GM21381 (cell line): Measurements from ENCODE around the gene SLC45A3.
"Not testable (repeated sequence)": the region's sequence is repeated elsewhere in the genome, so short reads cannot be mapped to it uniquely, and the experiment has no call there.

Source experiments
- ATAC-seq: cut with Tn5 transposase; IDR thresholded peaks from one replicate; pipeline ENCODE4 v1.9.1; 2021; ENCODE audit warnings: mild to moderate bottlenecking, moderate library complexity; ENCODE audit not compliant: unreplicated experiment

SLC45A3 gene

GRCh38 chr1:205637854-205638468 lies 42.3 kb downstream of the SLC45A3 start:
- ATAC-seq, result no peak

- ATAC-seq, result no peak
Measured at GRCh38 chr1:205636732-205637131, 43.6 kb downstream of the SLC45A3 start.

GRCh38 chr1:205636138-205636530 lies 44.2 kb downstream of the SLC45A3 start:
- not testable (repeated sequence) for ATAC-seq

- ATAC-seq, result no peak
Measured at GRCh38 chr1:205633421-205633976, 46.8 kb downstream of the SLC45A3 start.

GRCh38 chr1:205632669-205633169 lies 47.6 kb downstream of the SLC45A3 start:
- ATAC-seq, result no peak

DNA sequence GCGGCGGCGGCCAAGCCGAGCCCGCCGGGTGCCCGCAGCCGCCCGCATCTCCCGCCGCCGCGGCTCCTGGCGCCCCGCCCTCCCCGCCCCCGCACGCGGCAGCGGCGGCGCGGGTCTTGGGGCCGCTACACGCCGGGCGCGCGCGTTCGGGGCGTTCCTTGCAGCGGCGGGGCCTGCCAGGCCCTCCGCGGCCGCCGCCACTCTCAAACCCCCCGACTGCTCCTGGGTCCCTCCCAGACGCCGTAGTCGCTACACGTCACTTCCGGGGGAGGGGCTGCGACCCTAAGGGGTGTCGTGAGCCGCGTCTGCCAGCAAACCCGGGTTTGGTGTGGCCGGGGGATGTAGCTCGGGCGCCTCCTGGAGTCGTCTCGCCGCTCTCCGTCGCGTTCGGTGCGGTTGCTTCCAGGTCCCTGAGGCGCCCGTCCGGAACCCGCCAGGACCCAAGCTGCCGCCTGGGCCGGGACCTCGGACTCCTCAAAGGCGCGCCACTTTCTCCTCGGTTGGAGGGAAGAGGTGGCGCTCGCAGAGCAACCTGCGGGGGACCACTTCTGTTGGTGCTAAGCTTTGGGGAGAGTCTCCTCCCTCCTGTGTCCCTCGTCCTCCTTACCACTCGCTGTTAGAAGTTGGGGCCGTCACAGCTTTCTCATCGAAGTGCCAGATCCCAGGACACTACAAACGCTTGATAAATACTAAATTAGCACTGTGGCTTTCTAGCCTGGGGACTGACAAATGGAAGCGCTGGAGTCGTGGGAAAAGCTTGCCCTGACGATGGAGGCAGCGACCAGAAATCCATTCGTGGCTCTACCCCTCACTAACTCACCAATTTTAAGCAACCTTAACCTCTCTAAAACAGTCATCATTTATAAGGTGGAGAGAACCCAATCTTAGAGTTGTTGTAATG lies 48.3 kb downstream of the SLC45A3 start, which contains the start of gene ELK4:
Gene ELK4, minus strand, starts transcription at position 244 of the 901 bp plus-strand sequence. CDS start 8,129 bp downstream, outside the sequence.
- ATAC-seq, result peak; percentile 82

DNA sequence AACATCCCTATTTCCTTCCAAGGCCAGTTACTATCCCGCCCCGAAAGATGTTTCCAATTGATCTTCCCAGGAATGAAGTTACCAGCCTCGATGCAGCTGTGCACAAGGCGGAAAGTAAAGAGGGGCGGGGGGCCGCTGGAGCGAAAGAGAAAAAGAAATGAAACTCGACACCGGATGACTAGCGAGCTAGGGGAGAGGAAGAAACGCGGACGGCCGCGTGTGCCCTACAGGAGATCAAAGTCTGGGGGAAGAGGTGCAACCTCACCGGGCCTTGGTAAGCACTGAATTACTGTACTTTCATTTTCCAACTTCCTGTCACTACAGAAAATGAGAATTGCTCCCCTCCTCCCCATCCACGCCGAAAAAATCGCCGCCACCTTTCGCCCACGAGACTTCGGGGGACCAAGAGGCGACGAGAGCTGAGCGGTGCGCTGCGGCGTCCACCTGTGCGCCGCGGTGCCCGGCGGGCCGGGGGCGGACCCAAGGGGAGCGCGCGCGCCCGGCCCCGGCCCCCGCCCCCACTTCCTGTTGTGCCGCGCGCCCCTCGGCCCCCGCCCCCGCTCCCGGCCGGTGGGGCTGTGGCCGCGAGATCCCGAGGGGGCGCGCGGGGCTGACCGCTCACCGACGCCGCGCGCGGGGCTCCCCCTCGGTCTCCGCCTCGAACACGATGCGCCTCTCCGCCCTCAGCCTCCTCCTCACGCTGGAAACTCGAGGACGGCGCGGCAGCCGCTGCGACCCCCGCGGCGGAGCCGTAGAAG lies 49.1 kb downstream of the SLC45A3 start:
- ATAC-seq, result peak; percentile 66

DNA sequence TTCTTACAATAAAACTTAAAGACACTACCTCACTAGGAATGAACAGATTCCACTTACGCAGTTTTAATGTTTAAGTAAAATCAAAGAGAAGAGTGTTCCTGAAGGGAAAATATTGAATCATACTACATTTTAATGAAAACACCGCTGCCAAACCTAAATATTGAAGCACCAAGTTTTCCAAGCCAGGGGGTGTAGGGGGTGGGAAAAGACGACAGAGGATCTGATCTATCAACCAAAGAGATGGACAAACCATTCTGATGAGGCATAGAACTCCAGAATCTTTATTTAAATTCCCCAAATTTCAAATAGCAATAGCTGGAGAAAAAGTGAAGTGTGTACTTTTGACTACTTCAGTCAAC lies 49.7 kb downstream of the SLC45A3 start:
- no peak for ATAC-seq

GRCh38 chr1:205630241-205630640 lies 50.1 kb downstream of the SLC45A3 start:
- no peak for ATAC-seq

DNA sequence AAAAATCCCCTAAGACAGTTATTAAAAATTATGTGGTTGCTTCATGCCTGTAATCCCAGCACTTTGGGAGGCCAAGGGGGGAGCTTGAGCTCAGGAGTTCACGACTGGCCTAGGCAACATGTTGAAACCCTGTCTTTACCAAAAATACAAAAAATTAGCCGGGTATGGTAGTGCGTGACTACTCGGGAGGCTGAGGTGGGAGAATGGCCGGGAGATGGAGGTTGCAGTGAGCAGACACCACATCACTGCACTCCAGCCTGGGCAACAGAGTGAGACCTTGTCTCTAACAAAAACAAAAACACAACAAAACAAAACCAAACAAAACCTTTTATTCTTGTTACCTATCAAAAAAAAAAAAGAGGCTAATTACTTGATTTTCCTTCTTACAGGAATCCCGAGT lies 50.6 kb downstream of the SLC45A3 start:
- no peak for ATAC-seq

DNA sequence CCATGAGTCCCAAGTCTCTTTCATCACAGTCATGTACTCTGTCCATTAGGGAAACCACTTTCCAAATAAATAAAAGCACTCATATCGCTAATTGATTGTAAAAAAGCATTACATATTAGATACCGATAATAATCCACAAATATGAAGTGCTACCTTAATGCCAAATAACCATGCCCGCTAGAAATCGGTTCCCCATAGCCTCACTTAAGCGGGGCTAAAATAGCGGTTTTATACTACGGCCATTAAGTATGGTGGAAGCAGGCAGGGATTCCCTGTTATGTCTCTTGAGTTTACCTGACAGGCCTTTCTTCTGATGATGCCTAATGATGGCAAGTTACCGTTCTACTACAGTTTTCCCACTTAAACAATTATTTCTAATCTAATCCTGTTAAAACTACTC lies 52.4 kb downstream of the SLC45A3 start:
- no peak for ATAC-seq

DNA sequence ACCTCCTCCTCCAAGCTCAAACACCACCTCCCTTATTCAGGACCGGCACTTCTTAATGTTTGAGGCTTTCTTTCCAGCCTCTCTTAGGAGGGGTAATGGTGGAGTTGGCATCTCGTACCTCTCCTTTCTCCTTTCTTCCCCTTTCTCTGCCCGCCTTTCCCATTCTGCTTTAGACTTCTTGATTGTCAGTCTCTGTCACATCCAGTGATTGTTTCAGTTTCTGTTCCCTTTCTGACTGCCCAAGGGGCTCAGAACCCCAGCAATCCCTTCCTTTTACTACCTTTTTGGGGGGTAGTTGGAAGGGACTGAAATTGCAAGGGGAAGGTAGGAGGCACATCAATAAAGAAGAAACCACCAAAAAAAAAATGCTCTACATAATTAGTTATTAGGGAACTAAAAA lies 54.1 kb downstream of the SLC45A3 start:
- no peak for ATAC-seq

DNA sequence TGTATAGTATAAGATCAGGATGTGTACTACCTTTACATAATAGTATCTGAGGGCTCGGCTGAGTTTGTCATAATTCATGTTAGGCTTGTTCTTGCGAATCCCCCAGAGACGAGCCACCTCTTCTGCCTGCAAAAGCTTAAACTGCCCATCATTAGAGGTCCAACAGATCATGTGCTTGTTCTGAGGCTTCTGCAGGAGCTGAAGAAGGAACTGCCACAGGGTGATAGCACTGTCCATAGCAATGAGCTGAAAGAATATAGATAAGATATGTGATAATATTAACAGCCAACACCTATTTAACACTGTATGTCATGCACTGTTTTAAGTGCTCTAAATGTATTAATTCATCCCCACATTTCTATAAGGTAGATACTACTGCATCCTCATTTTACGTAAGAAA lies 56.7 kb downstream of the SLC45A3 start:
- no peak for ATAC-seq

GRCh38 chr1:205620269-205620668 lies 60.0 kb downstream of the SLC45A3 start:
- ATAC-seq, result no peak

DNA sequence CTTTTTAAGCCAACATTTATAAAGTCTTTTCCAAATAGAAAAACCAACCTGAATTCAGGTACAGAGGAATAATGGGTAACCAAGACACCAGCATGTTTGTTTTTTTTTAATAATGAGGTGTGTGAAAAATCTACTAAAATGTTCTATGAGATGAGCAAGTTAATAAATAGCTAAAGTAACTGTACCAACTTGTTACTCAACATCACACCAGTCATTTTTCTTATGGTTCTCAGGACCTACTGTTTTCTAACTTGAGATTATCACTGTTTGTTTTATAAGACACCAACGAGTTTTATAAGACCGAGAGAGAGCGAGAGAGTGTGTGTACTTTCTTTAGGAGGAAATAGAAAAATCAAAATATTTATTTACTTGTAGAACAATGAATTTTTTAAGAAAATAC lies 60.9 kb downstream of the SLC45A3 start:
- no peak for ATAC-seq

DNA sequence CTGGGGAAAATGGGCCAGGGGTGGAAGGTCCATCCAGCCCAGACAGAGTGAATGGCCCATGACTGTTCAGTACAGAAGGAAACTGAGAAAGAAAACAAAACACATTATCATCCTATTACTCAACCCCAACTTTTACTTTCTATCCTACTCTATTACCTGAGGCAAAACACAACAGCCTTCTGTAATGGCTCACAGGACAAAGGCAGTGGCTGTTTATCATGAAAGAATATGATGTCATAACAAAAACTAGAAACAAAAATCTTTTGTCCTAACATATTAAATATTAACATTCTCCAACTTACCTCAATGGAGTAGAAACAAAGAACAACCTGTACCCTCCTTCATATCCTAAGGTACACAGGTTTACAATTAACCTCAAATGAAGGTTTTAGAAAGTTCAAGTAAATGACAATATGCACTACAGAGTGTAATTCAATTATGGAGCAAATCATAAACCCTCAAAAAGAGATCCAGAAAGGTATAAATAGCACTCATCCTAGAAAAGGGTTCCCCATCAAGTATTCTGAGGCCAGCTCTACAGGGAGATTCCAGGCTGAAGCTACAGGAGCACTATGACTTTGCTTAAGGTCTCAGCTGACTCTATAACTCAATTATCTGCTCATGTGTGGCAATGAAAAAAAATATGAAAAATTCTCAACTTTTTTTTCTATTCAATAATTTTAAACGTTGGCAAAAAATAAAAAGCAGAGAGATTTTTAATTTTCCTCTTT lies 63.6 kb downstream of the SLC45A3 start:
- ATAC-seq, result no peak

- no peak for ATAC-seq
Measured at GRCh38 chr1:205615789-205616188, 64.5 kb downstream of the SLC45A3 start.

DNA sequence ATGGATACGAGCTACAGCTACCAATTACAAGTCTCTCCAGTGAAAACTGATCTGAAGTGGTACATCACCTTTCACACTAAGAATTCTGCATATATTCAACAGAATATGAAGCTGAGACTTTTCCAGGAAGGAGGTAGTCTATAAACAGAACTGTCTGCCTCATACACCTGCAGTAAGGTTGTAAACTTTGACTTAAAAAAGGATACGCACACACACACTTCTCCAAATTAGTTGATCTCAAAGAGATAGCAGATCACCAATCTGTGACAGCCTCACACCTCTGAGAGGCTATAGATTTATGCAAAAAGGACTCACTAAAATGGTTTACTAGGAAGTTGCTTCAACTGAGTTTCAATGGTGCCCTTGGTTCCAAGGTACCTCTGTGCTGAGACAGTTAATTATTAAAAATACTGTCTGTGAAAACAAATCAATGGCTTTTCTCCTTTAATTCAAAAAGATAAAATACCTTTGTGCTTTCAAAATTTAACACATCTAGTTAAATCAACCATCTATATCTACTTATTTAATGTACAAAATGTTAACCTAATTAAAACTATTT lies 66.4 kb downstream of the SLC45A3 start:
- ATAC-seq, result no peak

- no peak for ATAC-seq
Measured at GRCh38 chr1:205612556-205612955, 67.8 kb downstream of the SLC45A3 start.

- no peak for ATAC-seq
Measured at GRCh38 chr1:205612104-205612503, 68.2 kb downstream of the SLC45A3 start.
